Upper lobe of right lung (tissue), 1 donor: ENCODE results near the gene PCGF3. TPM values are rescaled to one million over a fixed set of nuclear protein-coding genes. Genes with fewer than 3 reads are reported as not detected.

ENCODE experiments used
- ATAC-seq: fragments of 200-7000 bp; cut with Tn5 transposase; one replicate; pipeline ENCODE4 v1.9.1; 2020; ENCODE audit warnings: mild to moderate bottlenecking, moderate library complexity
- DNase-seq: peaks from one replicate; pipeline ENCODE4 v3.0.0-alpha.2; 2020
- H3K27ac ChIP-seq: fragments of 200-600 bp; one replicate; pipeline ENCODE4 v1.8.0; 2022
- H3K27me3 ChIP-seq: fragments of 200-600 bp; one replicate; pipeline ENCODE4 v1.8.0; 2022; ENCODE audit warnings: mild to moderate bottlenecking
- H3K36me3 ChIP-seq: fragments of 200-600 bp; one replicate; pipeline ENCODE4 v1.8.0; 2022
- H3K4me1 ChIP-seq: fragments of 200-600 bp; one replicate; pipeline ENCODE4 v1.8.0; 2022
- H3K4me3 ChIP-seq: fragments of 200-600 bp; one replicate; pipeline ENCODE4 v1.8.0; 2022; ENCODE audit warnings: mild to moderate bottlenecking
- H3K9me3 ChIP-seq: fragments of 200-600 bp; one replicate; pipeline ENCODE4 v1.8.0; 2022
- intact Hi-C: fragments of 100-400 bp; cut with DNase I; formaldehyde crosslinking; loops from one replicate; pipeline ENCODE4 v1.11.0; 2022
- total RNA-seq: library from RNA; stranded (reverse); fragmentation: NEBNext Ultra II Directional; extraction: Animal tissue kit (Norgen Biotek cat#: 25700); gene quantifications from one replicate; pipeline ENCODE4 v1.2.1, GENCODE V29; 2021
- TF ChIP-seq, protein P1 (sequence below): fragments of 200-600 bp; IDR thresholded peaks from one replicate; pipeline ENCODE4 v1.8.0; 2022; ENCODE audit warnings: antibody characterized with exemption
- donor health status: DM: no; HTN: yes; CAD: no; lungs with severe emphysema.

Gene PCGF3
- total RNA-seq, 1 donor from 2014 or later: 42.2 TPM

DNA sequence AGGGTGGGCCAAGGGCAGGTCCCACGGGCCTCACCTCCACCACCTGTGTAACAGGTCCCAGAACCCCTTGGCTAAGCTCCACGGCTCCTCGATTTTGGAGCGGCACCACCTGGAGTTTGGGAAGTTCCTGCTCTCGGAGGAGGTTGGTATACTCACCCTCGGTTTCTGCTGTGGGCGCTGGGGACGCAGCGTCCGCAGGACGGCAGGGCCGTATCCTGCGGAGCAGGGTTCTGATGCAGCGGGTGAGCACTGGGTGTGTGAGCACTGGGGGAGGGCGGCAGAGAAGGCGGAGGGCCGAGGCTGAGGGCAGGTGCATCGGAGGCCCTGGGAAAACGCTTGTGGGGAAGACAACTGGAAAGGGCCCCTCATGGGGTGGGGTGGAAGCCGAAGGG, 42.6 kb upstream of the PCGF3 start:
- intact Hi-C loops: no loop called here
- ATAC-seq: peak; percentile 13
- Histone ChIP-seq H3K4me3 (peak overlapping the region; percentile 78), H3K36me3 (no peaks in the 10 kb centered on the region), H3K27me3 (no peaks in the 10 kb centered on the region), H3K4me1 (no peaks in the 10 kb centered on the region), H3K9me3 (no peaks in the 10 kb centered on the region), H3K27ac (peak overlapping the region; percentile 71)
- DNase-seq: no peak
- TF ChIP-seq, protein P1, sequence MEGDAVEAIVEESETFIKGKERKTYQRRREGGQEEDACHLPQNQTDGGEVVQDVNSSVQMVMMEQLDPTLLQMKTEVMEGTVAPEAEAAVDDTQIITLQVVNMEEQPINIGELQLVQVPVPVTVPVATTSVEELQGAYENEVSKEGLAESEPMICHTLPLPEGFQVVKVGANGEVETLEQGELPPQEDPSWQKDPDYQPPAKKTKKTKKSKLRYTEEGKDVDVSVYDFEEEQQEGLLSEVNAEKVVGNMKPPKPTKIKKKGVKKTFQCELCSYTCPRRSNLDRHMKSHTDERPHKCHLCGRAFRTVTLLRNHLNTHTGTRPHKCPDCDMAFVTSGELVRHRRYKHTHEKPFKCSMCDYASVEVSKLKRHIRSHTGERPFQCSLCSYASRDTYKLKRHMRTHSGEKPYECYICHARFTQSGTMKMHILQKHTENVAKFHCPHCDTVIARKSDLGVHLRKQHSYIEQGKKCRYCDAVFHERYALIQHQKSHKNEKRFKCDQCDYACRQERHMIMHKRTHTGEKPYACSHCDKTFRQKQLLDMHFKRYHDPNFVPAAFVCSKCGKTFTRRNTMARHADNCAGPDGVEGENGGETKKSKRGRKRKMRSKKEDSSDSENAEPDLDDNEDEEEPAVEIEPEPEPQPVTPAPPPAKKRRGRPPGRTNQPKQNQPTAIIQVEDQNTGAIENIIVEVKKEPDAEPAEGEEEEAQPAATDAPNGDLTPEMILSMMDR: no peak

DNA sequence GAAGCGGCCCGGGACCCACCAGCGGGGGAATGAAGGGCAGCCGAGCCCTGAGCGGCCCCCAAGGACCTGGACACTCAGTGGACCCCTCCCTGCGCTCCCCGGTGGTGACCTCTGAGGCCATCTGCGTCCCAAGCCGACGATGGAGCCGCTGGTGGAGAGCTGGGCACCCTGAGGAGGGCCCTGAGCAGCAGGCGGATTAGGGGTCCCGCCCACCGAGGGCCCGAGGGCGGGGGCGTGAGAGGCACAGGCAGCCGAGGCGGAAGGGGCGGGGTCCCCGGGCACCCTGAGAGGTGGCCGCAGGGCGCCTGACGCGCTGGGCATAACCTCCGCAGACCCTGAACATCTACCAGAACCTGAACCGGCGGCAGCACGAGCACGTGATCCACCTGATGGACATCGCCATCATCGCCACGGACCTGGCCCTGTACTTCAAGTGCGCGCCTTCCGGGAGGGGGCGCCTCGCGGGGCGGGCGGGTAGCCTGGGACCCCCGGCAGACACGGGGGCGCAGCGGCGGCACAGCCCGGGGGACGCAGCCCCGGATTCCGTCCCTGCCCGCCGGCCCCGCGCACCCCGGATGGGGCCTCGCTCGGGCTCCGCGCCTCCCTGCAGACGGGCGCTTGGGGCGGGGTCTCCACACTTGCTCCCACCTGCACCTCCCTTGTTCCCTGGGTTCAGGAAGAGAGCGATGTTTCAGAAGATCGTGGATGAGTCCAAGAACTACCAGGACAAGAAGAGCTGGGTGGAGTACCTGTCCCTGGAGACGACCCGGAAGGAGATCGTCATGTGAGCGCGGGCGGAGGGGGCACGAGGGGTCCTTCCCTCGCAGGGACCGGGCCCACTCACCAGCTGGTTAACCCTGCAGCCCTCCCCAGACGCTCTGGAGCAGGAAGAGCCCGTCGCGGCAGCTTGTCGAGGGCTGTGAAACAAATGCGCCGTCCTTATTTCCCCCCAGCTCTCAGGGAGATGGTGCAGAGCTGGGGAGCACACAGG, 41.9 kb upstream of the PCGF3 start:
- Histone ChIP-seq H3K4me3 (peak overlapping the region; percentile 78), H3K36me3 (no peaks in the 10 kb centered on the region), H3K9me3 (no peaks in the 10 kb centered on the region), H3K27me3 (no peaks in the 10 kb centered on the region), H3K4me1 (no peaks in the 10 kb centered on the region), H3K27ac (peak overlapping the region; percentile 71)
- intact Hi-C loops: no loop called here
- ATAC-seq: peak; percentile 82
- TF ChIP-seq, protein P1: peak; percentile 8
- DNase-seq: peak; percentile 89

DNA sequence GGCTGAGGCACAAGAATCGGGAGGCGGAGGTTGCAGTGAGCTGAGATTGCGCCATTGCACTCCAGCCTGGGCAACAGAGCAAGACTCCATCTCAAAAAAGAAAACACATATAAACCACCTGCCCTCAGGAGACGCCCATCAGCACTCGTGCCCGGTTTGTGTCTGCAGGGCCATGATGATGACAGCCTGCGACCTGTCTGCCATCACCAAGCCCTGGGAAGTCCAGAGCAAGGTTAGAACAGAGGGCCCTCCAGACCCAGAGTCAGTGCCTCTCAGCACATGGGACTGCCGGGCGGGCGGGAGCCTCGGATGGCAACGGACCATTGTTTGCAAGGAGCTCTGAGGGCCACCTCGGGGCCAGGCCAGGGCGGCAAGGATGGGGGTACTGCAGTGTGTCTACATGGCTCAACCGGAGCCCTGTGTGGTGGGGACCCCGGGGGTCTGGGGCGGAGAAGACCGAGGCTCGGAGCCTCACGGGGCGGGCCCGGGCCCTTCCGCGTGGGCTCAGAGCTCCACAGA, 40.9 kb upstream of the PCGF3 start:
- intact Hi-C loops: no loop called here
- H3K4me3 ChIP-seq: no peak overlapping the region
- H3K9me3 ChIP-seq: no peaks in the 10 kb centered on the region

GRCh38 chr4:665381-665750, 40.3 kb upstream of the PCGF3 start:
- intact Hi-C loops: no loop called here
- TF ChIP-seq, protein P1: no peak
- Histone ChIP-seq H3K9me3 (no peaks in the 10 kb centered on the region), H3K4me1 (no peaks in the 10 kb centered on the region), H3K36me3 (no peaks in the 10 kb centered on the region), H3K27ac (no peak overlapping the region), H3K4me3 (no peak overlapping the region), H3K27me3 (no peaks in the 10 kb centered on the region)
- no peak for ATAC-seq
- no peak for DNase-seq

More for the DNA sequence above, 40.9 kb upstream of the PCGF3 start:
- H3K4me1 ChIP-seq: no peaks in the 10 kb centered on the region
- TF ChIP-seq, protein P1: no peak
- H3K36me3 ChIP-seq: no peaks in the 10 kb centered on the region
- DNase-seq (no peak), ATAC-seq (no peak)
- no peak overlapping the region for H3K27ac ChIP-seq
- no peaks in the 10 kb centered on the region for H3K27me3 ChIP-seq

- ATAC-seq (no peak), DNase-seq (no peak)
- H3K27me3 ChIP-seq: no peaks in the 10 kb centered on the region
- TF ChIP-seq, protein P1: no peak
- no peaks in the 10 kb centered on the region for H3K9me3 ChIP-seq
- intact Hi-C loops: no loop called here
- H3K36me3 ChIP-seq: peaks cover 4% of the 10 kb centered on the region
- no peaks in the 10 kb centered on the region for H3K4me1 ChIP-seq
- no peak overlapping the region for H3K4me3 ChIP-seq
- H3K27ac ChIP-seq: no peak overlapping the region
Measured at GRCh38 chr4:665751-666435, 39.7 kb upstream of the PCGF3 start.
